CD4-positive, alpha-beta memory T cell (primary cell): ENCODE data around the gene RNF26. TPM values are rescaled to one million over a fixed set of nuclear protein-coding genes. Genes with fewer than 3 reads are reported as not detected.
A peak's percentile ranks its signal among the peaks of the same experiment; 100 is the strongest.

ENCODE experiments used
- CTCF ChIA-PET: fragments of 350-600 bp; sonication (Branson Sonifier 250); formaldehyde crosslinking; loops from one replicate; lab custom pipeline; 2021; ENCODE audit warnings: inconsistent platforms; ENCODE audit not compliant: partially characterized antibody; lab: Charles Lee
- POLR2A ChIA-PET: fragments of 350-600 bp; sonication (Branson Sonifier 250); formaldehyde crosslinking; loops from one replicate; lab custom pipeline; 2021; ENCODE audit not compliant: partially characterized antibody; lab: Charles Lee
- DNase-seq, 5 donors: peaks; one replicate each; pipeline versions ENCODE4 v3.0.0 to v3.0.0-alpha.2; 2020 to 2022; ENCODE audit warnings: mixed read lengths in 1 of 5
- H3K27ac ChIP-seq: one replicate; pipeline ENCODE4 v1.7.0; 2013; ENCODE audit warnings: low read depth, low read length
- H3K27me3 ChIP-seq: 2 replicates; pipeline ENCODE4 v1.7.0; 2013; ENCODE audit warnings: mild to moderate bottlenecking, low read length, moderate library complexity; ENCODE audit not compliant: insufficient read depth
- H3K36me3 ChIP-seq: 2 replicates; pipeline ENCODE4 v1.7.0; 2013; ENCODE audit warnings: mild to moderate bottlenecking, low read length, moderate library complexity; ENCODE audit not compliant: insufficient read depth
- H3K4me1 ChIP-seq: 2 replicates; pipeline ENCODE4 v1.7.0; 2013; ENCODE audit warnings: mild to moderate bottlenecking, low read length, moderate library complexity; ENCODE audit not compliant: insufficient read depth
- H3K4me3 ChIP-seq, 2 donors: one replicate each; pipeline ENCODE4 v1.7.0; 2013; ENCODE audit warnings: low read length in 2 of 2, mild to moderate bottlenecking in 1 of 2
- H3K9me3 ChIP-seq, 2 donors: one replicate each; pipeline ENCODE4 v1.7.0; 2013; ENCODE audit warnings: low read length in 2 of 2, control low read depth in 1 of 2; ENCODE audit not compliant: control insufficient read depth in 1 of 2
- H3K27ac Mint-ChIP-seq, 7 donors: one replicate each; pipeline ENCODE4 v1.8.0; 2020 to 2021; ENCODE audit warnings: mixed read lengths in 7 of 7, mild to moderate bottlenecking in 6 of 7, inconsistent platforms in 3 of 7, moderate library complexity in 3 of 7
- H3K27me3 Mint-ChIP-seq, 2 donors: one replicate each; pipeline ENCODE4 v1.8.0; 2020 to 2021; ENCODE audit warnings: mixed read lengths in 2 of 2
- H3K36me3 Mint-ChIP-seq, 2 donors: one replicate each; pipeline ENCODE4 v1.8.0; 2020 to 2021; ENCODE audit warnings: mixed read lengths in 2 of 2, inconsistent platforms in 1 of 2, mild to moderate bottlenecking in 1 of 2
- H3K4me1 Mint-ChIP-seq, 4 donors: one replicate each; pipeline ENCODE4 v1.8.0; 2020 to 2021; ENCODE audit warnings: mixed read lengths in 4 of 4, mild to moderate bottlenecking in 1 of 4
- H3K4me3 Mint-ChIP-seq, 8 donors: one replicate each; pipeline ENCODE4 v1.8.0; 2020 to 2021; ENCODE audit warnings: mixed read lengths in 8 of 8, mild to moderate bottlenecking in 7 of 8, moderate library complexity in 6 of 8, inconsistent platforms in 3 of 8
- H3K9me3 Mint-ChIP-seq, 8 donors: one replicate each; pipeline ENCODE4 v1.8.0; 2020 to 2021; ENCODE audit warnings: mixed read lengths in 8 of 8, mild to moderate bottlenecking in 5 of 8, inconsistent platforms in 3 of 8, moderate library complexity in 1 of 8
- intact Hi-C: fragments of 100-400 bp; cut with micrococcal nuclease; formaldehyde crosslinking; loops from one replicate; pipeline ENCODE4 v1.15.1; 2023
- polyA plus RNA-seq, 2 donors: library from polyadenylated mRNA; unstranded; fragments of 300-500 nt; fragmentation: Illumina TruSeq; gene quantifications; one replicate each; pipeline ENCODE4 v1.2.3, GENCODE V29; 2021
- total RNA-seq, 2 experiments: library from RNA; stranded (reverse); gene quantifications; one replicate each; pipeline ENCODE4 v1.2.3, GENCODE V29; 2021

RNF26 gene
- total and polyA plus RNA-seq, 4 experiments from 2014 or later, result 17.5 to 50.8 (median 25.7) TPM

- H3K36me3 Mint-ChIP-seq, result peaks cover 31 to 41% of the 10 kb centered on the region in 2 donors
- H3K27ac ChIP-seq, result no peak overlapping the region
- peaks cover 12 to 25% (median 17%) of the 10 kb centered on the region in 4 donors for H3K4me1 Mint-ChIP-seq
- no peak overlapping the region for H3K4me3 ChIP-seq
- CTCF ChIA-PET, result interaction anchor here (1.0 to 13.7 kb wide), 4 partner anchors 16 to 101 kb away, joined by 3 to 86 read pairs (median 6); partner anchors contain the start of gene CBL
- no peaks in the 10 kb centered on the region for H3K27me3 Mint-ChIP-seq
- peak in 2 of 5 donors; percentile 31 to 41 for DNase-seq
- H3K4me1 ChIP-seq, result peaks cover 26% of the 10 kb centered on the region
- H3K9me3 ChIP-seq, result no peaks in the 10 kb centered on the region
- H3K36me3 ChIP-seq, result peaks cover 27% of the 10 kb centered on the region
- intact Hi-C loops, result no loop called here
- H3K9me3 Mint-ChIP-seq, result no peaks in the 10 kb centered on the region
- H3K4me3 Mint-ChIP-seq, result peak overlapping the region in 6 of 8 donors; percentile 13 to 68 (median 50)
- POLR2A ChIA-PET, result interaction anchor here (1.0 to 1.5 kb wide), 2 partner anchors 9 to 100 kb away, joined by 3 to 6 read pairs; partner anchors contain the start of gene CBL
- peak overlapping the region; percentile 78 to 94 (median 87) for H3K27ac Mint-ChIP-seq
- H3K27me3 ChIP-seq, result no peaks in the 10 kb centered on the region
Measured at GRCh38 chr11:119306373-119306890, 27.9 kb upstream of the RNF26 start.

DNA sequence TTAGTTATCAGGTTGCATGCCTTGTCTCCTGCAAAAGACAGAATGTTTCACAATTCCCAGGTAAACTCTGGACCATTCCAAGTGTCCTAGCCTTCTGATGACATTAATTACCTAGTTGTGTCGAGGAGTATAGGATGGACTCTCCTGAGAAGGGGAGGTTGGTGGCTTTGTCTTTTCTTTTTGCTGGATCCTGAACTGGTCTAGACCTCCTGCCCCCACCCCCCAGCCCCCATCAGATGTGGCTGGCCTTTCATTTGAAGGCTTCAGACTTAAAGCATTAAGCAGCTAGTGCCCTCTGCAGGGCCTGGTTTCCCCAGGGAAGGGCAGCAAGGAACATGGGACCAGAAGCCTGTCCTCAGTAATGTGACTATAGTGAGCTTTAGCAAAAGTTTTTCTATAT, 27.1 kb upstream of the RNF26 start:
- H3K9me3 Mint-ChIP-seq, result no peaks in the 10 kb centered on the region
- intact Hi-C loops, result no loop called here
- peak overlapping the region in 2 of 7 donors; percentile 80 to 89 for H3K27ac Mint-ChIP-seq

GRCh38 chr11:119307974-119308373, 26.4 kb upstream of the RNF26 start:
- POLR2A ChIA-PET, result interaction anchor here (0.8 kb wide), 1 partner anchor 9 kb away, joined by 3 read pairs; the partner anchor contains the start of gene MCAM
- intact Hi-C loops, result no loop called here
- Histone ChIP-seq H3K27ac (no peak overlapping the region), H3K36me3 (peaks cover 13% of the 10 kb centered on the region), H3K27me3 (no peaks in the 10 kb centered on the region), H3K4me3 (no peak overlapping the region), H3K9me3 (no peaks in the 10 kb centered on the region), H3K4me1 (peaks cover 26% of the 10 kb centered on the region)
- Mint-ChIP-seq H3K36me3 (peaks cover 22 to 27% of the 10 kb centered on the region in 2 donors), H3K4me1 (peaks cover 12 to 25% (median 17%) of the 10 kb centered on the region in 4 donors), H3K9me3 (no peaks in the 10 kb centered on the region), H3K27ac (no peak overlapping the region), H3K27me3 (no peaks in the 10 kb centered on the region), H3K4me3 (no peak overlapping the region)
- DNase-seq, result no peak
- CTCF ChIA-PET, result interaction anchor here (0.9 to 13.7 kb wide), 7 partner anchors 12 to 213 kb away, joined by 3 to 86 read pairs (median 3); a partner anchor contains a TSS

More for the DNA sequence above, 27.1 kb upstream of the RNF26 start:
- Histone ChIP-seq H3K9me3 (no peaks in the 10 kb centered on the region), H3K36me3 (peaks cover 21% of the 10 kb centered on the region), H3K27ac (no peak overlapping the region), H3K27me3 (no peaks in the 10 kb centered on the region), H3K4me3 (no peak overlapping the region), H3K4me1 (peaks cover 26% of the 10 kb centered on the region)
- ChIA-PET CTCF (interaction anchor here (0.9 to 13.7 kb wide), 7 partner anchors 12 to 212 kb away, joined by 3 to 86 read pairs (median 3); a partner anchor contains a TSS), POLR2A (interaction anchor here (1.0 to 1.5 kb wide), 2 partner anchors 8 to 101 kb away, joined by 3 to 6 read pairs; partner anchors contain the start of gene CBL)
- DNase-seq, result no peak
- Mint-ChIP-seq H3K36me3 (peaks cover 29 to 33% of the 10 kb centered on the region in 2 donors), H3K27me3 (no peaks in the 10 kb centered on the region), H3K4me1 (peaks cover 12 to 25% (median 17%) of the 10 kb centered on the region in 4 donors), H3K4me3 (no peak overlapping the region)

GRCh38 chr11:119309411-119309810, 24.9 kb upstream of the RNF26 start:
- peaks cover 14 to 17% of the 10 kb centered on the region in 2 donors for H3K36me3 Mint-ChIP-seq
- H3K9me3 Mint-ChIP-seq, result no peaks in the 10 kb centered on the region
- H3K27me3 Mint-ChIP-seq, result peaks cover 0 to 3% of the 10 kb centered on the region in 2 donors
- POLR2A ChIA-PET, result interaction anchor here (0.7 kb wide), 1 partner anchor 11 kb away, joined by 3 read pairs; no protein-coding TSS in a partner anchor
- Histone ChIP-seq H3K27ac (no peak overlapping the region), H3K27me3 (no peaks in the 10 kb centered on the region), H3K4me3 (no peak overlapping the region), H3K36me3 (no peaks in the 10 kb centered on the region), H3K4me1 (peaks cover 26% of the 10 kb centered on the region), H3K9me3 (no peaks in the 10 kb centered on the region)
- DNase-seq, result no peak
- intact Hi-C loops, result no loop called here
- H3K27ac Mint-ChIP-seq, result peak overlapping the region in 4 of 7 donors; percentile 15 to 75 (median 52)
- CTCF ChIA-PET, result interaction anchor here (1.3 to 13.7 kb wide), 2 partner anchors 12 to 13 kb away, joined by 3 to 86 read pairs; no protein-coding TSS in a partner anchor
- no peak overlapping the region for H3K4me3 Mint-ChIP-seq
- H3K4me1 Mint-ChIP-seq, result peaks cover 12 to 29% (median 17%) of the 10 kb centered on the region in 4 donors

DNA sequence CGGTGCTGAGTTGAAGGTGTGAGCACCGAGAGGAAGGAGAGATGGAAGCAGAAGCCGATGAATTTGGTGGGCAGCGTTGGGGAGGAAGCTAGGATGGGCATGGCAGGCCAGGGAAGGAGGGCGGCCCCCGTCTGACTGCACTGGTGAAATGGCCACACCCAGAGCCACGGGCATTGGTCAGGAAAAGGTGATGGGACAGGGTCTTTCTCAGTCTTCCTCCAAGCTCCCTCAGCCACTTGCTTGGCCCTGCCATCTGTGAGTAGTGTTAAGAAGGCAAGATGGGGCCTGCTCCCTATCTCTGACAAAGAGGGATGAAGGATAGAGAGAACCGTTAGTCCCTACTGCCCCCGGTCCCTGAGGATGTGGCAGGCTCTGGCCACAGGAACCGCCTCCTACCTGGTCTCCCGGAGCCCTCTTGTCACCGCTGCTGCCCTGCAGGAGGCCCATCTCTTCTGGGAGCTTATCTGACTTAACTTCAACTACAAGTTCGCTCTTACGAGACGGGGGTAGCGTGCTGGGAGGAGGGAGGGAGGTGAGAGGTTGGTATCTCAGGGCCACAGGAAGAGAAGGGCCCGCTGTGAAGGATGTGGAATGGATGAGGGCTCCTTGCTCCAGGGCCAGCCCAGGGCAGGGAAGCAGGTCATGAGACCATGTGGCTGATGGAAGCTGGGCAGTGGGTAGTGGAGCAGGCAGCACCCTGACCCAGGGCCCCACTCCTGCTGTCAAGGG, 24.2 kb upstream of the RNF26 start:
- Histone ChIP-seq H3K4me3 (no peak overlapping the region), H3K27me3 (no peaks in the 10 kb centered on the region), H3K27ac (no peak overlapping the region), H3K36me3 (no peaks in the 10 kb centered on the region), H3K4me1 (peaks cover 29% of the 10 kb centered on the region), H3K9me3 (no peaks in the 10 kb centered on the region)
- ChIA-PET POLR2A (interaction anchor here (0.7 kb wide), 1 partner anchor 11 kb away, joined by 3 read pairs; no protein-coding TSS in a partner anchor), CTCF (interaction anchor here (1.3 to 13.7 kb wide), 2 partner anchors 12 to 13 kb away, joined by 3 to 86 read pairs; no protein-coding TSS in a partner anchor)
- H3K36me3 Mint-ChIP-seq, result peaks cover 10 to 16% of the 10 kb centered on the region in 2 donors
- H3K9me3 Mint-ChIP-seq, result no peaks in the 10 kb centered on the region
- no peak for DNase-seq
- H3K4me3 Mint-ChIP-seq, result no peak overlapping the region
- peaks cover 12 to 30% (median 17%) of the 10 kb centered on the region in 4 donors for H3K4me1 Mint-ChIP-seq
- intact Hi-C loops, result no loop called here
- peaks cover 0 to 3% of the 10 kb centered on the region in 2 donors for H3K27me3 Mint-ChIP-seq
- peak overlapping the region in 3 of 7 donors; percentile 22 to 55 (median 49) for H3K27ac Mint-ChIP-seq

DNA sequence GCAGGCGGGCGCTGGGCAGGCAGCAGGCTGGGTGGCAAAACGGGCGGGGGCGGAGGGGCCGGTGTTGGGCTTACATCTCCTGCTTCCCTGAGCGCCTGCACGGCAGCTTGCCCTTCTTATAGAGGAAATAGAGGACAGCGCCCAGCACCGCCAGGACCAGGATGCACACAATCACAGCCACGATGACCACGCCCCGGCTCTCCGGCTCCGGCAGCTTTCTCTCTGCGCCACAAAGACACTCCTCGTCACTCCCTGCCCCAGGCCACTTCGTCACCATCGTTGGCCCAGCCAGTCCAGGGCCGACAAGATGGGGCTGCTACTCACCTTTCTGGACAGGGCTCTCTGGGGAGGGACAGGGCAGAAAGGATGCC, 23.7 kb upstream of the RNF26 start:
- Mint-ChIP-seq H3K36me3 (peaks cover 5 to 12% of the 10 kb centered on the region in 2 donors), H3K9me3 (no peaks in the 10 kb centered on the region), H3K4me1 (peaks cover 11 to 30% (median 17%) of the 10 kb centered on the region in 4 donors), H3K4me3 (no peak overlapping the region), H3K27me3 (peaks cover 1 to 8% of the 10 kb centered on the region in 2 donors), H3K27ac (peak overlapping the region in 1 of 7 donors; percentile 48)
- ChIA-PET POLR2A (no interaction called here), CTCF (interaction anchor here (13.7 kb wide), 1 partner anchor 12 kb away, joined by 86 read pairs; no protein-coding TSS in a partner anchor)
- Histone ChIP-seq H3K4me1 (peaks cover 29% of the 10 kb centered on the region), H3K27ac (no peak overlapping the region), H3K27me3 (peaks cover 2% of the 10 kb centered on the region), H3K36me3 (no peaks in the 10 kb centered on the region), H3K9me3 (no peaks in the 10 kb centered on the region), H3K4me3 (no peak overlapping the region)
- no peak for DNase-seq
- intact Hi-C loops, result no loop called here
